Choroid plexus epithelial cell (primary cell): Measurements from ENCODE around the gene RTN4R.

ENCODE experiments used
- DNase-seq: peaks from one replicate; pipeline ENCODE4 v3.0.0-alpha.2; 2010; ENCODE audit warnings: low read depth
- H3K4me3 ChIP-seq: 2 replicates; pipeline ENCODE4 v1.5.1; 2011; ENCODE audit warnings: low read depth, mild to moderate bottlenecking, control low read depth, low read length, moderate library complexity
- TF ChIP-seq, protein P1 (sequence below): conservative IDR thresholded peaks from 2 replicates; pipeline ENCODE4 v1.5.1; 2011; ENCODE audit warnings: low read depth, mild to moderate bottlenecking, control low read depth, inconsistent platforms, low read length, moderate library complexity

Gene RTN4R

DNA sequence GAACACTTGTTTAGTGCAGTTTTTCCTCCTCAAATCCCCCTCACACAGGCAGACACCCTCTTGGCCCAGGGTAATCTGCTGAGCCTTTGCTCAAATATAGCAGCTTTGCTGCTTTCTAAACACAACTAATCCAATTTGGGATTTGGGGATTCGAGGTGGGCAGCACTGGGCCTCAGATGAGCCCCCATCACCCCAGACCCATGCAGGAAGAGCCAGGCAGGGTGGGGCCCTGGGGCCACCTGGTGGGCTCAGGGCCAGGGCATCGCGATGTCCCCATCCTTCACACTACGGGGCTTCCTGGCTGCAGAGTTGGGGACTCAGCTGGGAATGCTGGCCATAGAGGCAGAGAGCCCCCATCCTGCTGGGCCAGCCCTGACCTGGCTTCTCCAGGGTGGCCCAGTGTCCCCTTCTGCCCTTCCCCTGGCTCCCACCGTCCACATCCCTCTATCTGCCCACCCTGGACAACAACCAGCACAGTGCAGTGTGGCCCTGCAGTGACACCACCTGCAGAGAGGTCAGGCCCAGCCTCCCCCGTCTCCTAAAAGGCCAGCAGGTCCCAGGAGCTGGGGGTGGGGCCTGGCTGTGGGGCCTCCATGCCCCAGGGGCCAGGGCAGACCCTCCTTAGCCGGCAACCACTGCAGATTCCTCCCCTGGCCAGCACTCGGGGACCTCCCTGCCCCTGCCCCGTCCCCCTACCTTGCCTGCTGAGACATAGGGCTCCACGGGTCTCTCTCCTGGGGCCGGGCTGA, 60.7 kb downstream of the RTN4R start:
- TF ChIP-seq, protein P1, sequence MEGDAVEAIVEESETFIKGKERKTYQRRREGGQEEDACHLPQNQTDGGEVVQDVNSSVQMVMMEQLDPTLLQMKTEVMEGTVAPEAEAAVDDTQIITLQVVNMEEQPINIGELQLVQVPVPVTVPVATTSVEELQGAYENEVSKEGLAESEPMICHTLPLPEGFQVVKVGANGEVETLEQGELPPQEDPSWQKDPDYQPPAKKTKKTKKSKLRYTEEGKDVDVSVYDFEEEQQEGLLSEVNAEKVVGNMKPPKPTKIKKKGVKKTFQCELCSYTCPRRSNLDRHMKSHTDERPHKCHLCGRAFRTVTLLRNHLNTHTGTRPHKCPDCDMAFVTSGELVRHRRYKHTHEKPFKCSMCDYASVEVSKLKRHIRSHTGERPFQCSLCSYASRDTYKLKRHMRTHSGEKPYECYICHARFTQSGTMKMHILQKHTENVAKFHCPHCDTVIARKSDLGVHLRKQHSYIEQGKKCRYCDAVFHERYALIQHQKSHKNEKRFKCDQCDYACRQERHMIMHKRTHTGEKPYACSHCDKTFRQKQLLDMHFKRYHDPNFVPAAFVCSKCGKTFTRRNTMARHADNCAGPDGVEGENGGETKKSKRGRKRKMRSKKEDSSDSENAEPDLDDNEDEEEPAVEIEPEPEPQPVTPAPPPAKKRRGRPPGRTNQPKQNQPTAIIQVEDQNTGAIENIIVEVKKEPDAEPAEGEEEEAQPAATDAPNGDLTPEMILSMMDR: no peak
- H3K4me3 ChIP-seq: peak overlapping the region; percentile 73
- DNase-seq: no peak

DNA sequence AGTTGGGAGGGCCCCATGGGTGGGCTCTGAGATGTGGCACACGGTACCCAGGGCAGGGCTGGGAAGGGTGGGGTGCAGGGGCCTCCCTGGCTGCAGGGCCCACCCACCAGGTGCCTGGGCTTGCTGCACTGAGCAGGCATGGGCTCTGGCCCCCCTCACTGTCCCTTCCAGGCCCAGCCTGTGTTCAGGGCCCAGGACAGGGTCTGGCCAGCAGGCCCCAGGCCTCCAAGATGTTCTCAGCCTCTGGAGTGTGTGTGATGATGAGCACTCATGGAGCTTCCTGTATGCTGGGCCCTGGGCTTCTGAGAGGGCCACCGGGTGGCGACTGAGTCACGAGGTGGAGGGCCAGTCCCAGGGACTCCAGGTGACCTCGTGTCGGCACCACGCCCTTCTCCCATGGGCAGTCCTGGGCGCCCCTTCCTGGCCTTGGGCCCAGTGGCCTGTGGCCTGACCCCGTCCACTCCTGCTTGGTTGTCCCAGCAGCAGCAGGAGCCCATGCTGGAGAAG, 61.4 kb downstream of the RTN4R start:
- DNase-seq: peak; percentile 27
- peak overlapping the region; percentile 73 for H3K4me3 ChIP-seq
- TF ChIP-seq, protein P1: no peak

DNA sequence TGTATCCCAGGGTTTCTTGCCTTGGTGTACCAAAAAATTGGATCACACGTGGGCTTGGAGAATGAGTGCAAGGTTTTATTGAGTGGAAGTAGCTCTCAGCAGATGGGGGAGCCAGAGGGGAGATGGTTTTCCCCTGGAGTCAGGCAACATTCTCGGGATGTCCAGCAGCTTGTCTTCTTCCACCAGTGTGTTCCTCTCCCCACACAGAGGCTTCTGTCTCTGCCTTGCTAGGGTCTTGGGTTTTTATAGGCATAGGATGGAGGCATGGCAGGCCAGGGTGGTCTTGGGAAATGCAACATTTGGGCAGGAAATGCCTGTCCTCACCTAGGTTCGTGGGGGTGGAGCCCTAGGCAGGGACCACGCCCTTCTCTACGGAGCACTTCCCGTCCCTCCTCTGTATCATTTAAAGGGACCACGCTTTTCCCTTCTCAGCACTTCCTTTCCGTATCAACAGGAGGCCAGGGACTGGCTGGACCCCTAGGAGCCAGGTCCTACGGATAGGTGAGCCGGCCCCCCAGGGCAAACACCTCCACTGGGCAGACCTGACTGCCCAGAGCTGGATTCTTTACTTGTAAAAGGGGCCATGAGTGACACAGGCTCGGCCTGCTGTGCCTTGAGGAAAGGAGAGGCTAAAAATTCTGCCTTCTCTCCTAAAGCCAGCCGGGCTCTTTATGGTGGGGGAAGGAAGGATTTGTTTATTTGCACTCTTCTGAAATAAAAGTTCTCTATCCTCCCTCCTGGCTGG, 62.0 kb downstream of the RTN4R start:
- H3K4me3 ChIP-seq: peak overlapping the region; percentile 73
- TF ChIP-seq, protein P1: peak; percentile 23
- DNase-seq: peak; percentile 82

DNA sequence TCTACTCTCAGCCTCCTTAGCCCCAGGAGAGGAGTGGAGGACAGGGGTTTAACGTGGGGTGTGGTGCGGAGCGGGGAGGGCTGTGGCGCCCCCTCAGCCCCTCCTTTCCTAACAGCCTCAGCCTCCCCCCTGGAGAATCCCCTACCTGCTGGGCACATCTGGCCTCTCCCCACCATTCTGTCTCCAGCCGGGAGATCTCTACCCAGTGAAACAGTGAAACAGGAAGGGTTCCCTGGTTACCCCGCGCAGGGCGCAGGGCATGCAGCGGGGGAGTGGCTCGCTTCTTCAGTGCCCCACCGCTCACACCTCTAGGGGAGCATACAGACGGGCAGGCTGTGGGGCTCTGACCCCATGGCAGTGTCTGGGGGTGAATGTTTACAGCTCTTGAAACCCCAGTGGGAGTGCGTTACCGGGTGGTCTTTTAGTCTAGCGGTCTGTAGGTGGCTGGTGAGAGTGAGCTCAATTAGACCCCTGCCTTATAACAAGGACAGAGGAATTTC, 62.6 kb downstream of the RTN4R start:
- no peak for DNase-seq
- TF ChIP-seq, protein P1: no peak
- H3K4me3 ChIP-seq: no peak overlapping the region

DNA sequence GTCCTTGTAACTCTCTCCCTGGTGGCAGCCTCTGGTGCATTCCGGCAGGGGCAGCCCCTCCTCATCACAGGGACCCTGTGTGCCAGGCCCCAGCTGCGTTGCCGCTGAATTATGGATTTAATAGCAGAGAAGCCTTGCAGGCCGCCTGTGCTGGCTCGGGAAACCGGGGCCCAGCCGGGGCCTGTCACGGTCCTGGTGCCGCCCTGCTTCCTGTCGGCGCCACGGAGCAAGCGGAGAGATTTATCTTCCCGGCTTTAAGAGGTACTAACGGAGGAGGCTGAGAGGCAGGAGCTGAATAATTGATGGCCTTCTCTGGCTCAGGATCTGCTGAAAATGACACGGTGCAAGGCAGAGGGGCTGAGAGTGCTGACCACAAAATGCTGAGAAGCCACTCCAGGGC, 63.3 kb downstream of the RTN4R start:
- TF ChIP-seq, protein P1: no peak
- DNase-seq: no peak
- no peak overlapping the region for H3K4me3 ChIP-seq

DNA sequence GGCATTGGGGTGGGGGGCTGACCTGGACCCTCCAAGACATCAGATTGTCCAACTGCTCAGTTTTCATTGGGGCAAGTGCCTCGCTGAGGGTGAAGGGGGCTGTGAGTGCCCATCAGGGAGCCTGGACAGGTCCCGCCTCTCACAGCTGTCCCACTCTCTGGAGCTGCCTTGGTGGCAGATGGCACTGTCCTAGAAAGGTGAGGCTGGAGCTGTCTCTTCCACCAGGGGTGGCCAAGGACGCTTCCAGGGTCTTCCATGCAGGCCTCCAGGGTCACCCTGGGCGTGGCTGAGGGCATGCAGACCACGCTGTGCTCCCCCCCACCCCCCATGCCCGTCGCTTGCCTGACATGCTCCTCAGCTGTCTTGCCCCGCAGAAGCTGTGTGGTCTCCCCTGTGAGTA, 63.8 kb downstream of the RTN4R start:
- no peak overlapping the region for H3K4me3 ChIP-seq
- TF ChIP-seq, protein P1: no peak
- no peak for DNase-seq
